Activated naive CD4-positive, alpha-beta T cell treated with Interleukin-2 at 50 U/mL for 16 hours (primary cell): ENCODE data around the gene LEMD1.
"Not testable (repeated sequence)": the region's sequence is repeated elsewhere in the genome, so short reads cannot be mapped to it uniquely, and the experiment has no call there.

Experiments used
- DNase-seq: peaks from one replicate; pipeline ENCODE4 v3.0.0-alpha.2; 2020

Gene LEMD1

DNA sequence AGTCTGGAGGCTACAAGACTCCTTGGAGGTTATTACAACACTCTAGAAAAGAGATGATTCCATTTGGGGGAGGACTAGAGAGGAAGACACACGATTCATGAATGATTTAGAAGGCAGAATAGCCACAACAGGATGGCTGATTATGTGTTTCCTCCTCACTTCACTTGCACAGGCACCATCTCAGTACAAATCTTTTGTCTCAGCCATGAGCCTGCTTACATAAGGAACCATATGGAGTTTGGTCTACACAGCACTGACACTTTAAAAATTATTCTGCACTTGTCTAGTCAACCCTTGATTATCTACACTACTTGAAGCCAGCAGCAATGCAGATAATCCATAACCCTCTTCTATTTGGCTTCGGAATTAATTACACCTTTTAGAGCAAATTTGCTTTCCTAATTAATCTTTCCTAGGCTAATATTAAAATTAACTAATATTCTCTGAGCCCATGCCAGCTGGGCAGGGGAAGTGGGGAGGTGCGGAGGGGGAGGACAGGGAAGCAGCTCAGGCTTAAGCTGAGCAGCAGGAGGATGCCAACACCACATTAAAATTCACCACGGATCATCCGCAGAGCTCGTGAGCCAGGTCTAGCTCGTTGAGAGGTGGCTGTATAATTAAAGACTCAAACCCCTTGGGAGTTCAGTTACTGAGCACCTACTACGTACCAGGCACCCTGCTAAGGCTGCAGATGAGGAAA is 3.2 kb upstream of the LEMD1 start:
- no peak for DNase-seq

DNA sequence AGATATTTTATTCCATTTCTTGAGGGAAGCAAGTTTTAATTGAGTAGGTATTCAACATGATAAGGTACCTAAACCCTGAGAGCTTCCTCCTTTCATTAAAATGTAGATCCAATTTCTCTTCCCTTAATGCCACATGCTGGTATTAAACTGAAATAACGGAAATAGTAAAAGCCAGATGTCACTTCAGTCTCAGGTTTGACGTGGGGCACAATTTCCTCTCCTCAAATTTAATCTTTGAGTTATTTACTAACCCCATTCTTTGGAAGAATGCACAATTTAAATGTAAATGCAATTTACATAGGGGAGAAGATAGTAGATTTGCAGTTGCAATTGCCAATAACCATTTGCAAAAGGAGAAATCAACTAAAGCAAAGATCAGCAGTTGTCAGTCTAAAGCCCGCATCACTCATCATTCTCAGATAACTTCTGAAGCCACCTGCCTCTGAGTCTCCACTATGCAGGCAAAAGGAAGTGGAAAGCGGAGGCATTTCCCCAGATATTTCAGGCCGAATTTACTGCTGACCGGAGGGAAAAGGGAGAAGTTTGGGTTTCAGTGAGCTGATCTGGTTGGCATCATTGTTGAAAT is 2.1 kb upstream of the LEMD1 start:
- DNase-seq = no peak

DNA sequence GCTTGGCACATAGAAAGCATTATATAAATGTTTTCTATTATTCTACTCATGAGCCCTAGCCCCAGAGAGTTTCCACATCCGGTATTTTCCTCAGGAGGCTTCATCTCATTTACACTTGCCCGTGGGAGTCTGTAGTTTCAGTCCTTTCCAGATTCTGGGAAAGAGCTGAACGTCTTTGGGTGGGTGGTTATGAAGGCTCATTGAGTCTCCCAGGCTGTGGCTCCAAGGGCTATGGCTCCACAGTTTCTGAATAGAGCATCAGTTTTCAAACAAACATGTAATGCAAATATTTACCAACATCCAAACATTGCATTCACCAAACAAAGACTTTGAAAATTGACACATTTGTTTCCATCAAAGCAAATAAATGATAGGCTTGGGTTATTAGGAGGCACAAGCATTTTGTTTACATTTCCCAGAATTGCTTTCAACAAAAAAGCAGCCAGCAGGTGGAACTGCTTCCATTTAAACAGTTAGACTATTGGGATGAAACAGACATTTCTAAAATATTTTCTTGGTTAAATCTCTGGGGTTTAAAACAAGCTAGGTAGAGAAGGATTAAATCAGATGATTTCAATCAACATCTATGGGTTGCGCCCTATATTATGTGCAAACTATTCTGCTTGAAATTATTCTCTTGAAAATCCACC is 1.3 kb upstream of the LEMD1 start:
- no peak for DNase-seq

DNA sequence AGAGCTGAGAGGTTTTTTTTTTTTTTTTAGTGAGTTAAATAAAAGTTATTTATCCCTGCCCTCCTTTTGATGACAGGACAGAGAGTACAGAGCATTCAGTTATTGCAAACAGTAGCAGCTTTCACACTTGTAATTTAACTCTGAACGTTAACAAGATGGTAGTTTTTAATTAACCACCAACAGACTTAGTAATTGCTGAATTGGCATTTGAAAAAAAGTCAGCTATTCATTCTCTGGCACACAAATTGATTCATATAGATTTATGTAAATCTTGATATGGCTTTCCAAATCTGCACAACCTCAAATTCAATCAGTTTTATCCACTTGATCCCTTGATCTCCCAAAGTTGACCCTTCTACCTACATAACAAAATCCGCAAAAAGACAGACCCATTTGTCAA is 918 bp downstream of the LEMD1 start:
- no peak for DNase-seq

DNA sequence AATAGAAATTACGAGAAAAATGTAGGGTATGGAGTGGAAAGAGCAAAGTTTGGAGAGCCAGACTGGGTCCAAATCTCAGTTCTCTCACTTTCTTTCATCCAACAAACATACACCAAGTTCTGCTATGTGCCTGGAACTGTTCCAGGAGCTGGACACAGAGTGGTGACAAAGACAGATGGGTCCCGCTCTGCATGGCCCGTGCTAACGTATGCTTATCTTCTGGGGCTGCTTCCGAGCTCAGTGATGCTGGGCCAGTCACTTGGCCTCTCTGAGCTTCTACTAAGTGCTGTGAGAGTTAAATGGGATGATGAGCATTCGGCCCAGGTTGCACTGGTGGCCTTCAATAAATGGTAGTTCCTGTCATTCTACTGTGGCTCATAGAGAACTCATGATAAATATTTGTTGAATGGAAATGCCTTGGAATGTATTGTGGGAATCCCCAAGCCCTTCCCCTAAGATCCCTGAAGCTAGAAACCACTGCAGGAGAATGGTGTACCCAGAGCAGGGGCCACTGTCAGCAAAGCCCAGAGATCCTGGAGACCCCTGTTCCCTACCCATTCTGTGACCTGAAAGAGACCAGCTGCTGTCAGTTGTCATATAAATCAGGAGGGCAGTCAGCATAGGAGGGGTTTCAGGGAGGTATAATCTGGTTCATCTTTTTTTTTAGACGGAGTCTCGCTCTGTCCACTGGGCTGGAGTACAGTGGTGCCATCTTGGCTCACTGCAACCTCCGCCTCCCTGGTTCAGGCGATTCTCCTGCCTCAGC is 3.8 kb downstream of the LEMD1 start:
- no peak for DNase-seq

DNA sequence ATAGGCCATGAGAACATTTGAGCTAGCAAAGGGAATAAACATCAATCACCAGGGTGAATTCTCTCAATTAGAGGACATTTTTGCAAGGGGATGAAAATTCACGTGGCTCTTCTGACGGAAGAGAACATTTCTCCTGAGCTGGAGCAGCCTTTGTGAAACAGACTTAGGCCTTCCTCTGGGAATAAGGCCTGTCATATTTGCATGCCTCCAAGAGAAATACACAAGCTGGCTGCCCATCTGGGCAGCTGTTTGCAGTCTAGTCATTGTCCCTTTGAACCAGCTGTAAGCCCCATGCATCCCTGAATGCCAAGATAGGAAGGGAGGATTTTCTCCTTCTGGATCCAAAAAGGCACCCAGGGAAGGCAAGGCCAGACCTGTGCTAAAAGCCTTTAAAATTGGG is 5.5 kb downstream of the LEMD1 start:
- no peak for DNase-seq

DNA sequence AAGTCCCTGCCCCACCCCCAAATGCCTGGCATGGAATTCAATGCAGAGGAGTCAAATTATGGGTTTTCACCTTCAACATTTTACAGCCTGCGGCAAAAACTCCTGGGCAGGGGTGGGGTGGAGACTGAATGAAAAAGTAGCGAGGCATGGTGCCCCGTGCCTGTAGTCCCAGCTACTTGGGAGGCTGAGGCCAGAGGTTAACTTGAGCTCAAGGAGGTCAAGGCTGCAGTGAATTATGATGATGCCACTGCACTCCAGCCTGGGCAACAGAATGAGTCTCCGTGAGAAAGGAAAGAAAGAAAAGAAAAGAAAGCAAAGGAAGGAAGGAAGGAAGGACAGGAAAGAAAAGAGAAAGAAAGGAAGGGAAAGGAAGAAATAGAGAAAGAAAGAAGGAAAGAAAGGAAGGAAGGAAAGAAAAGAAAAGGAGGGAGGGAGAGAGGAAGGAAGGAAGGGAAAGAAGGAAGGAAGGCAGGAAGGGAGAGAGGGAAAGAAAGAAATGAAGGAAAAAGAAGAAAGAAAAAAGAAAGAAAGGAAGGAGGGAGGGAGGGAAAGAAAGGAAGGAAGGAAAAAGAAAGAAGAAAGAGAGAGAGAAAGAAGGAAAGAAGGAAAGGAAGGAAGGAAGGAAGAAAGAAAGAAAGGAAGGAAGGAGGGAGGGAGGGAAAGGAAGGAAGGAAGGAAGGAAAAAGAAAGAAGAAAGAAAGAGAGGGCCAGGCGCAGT is 11.1 kb downstream of the LEMD1 start:
- no peak for DNase-seq

DNA sequence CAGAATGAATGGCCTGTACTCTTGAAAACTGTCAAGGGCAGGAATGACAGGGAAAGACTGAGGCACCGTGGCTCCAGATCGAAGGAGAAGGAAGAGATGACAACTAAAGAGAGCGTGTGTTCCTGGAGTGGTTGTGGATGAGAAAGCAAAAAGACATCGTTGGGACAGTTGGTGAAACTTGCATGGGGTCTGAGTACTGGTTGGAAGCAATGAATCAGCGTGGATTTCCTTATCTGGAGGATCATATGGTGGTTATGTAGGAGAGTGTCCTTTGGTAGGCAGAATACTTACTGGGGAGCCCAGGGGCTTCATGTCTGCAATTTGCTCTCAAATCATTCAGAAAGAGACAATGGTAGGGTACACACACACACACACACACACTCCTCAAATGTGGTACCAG is 13.9 kb downstream of the LEMD1 start:
- DNase-seq = no peak

DNA sequence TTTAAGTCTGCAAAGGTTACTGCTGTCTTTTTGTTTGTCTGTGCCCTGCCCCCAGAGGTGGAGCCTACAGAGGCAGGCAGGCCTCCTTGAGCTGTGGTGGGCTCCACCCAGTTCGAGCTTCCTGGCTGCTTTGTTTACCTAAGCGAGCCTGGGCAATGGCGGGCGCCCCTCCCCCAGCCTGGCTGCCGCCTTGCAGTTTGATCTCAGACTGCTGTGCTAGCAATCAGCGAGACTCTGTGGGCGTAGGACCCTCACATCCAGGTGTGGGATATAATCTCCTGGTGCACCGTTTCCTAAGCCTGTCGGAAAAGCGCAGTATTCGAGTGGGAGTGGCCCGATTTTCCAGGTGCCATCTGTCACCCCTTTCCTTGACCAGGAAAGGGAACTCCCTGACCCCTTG is 15.6 kb downstream of the LEMD1 start:
- DNase-seq = not testable (repeated sequence)

DNA sequence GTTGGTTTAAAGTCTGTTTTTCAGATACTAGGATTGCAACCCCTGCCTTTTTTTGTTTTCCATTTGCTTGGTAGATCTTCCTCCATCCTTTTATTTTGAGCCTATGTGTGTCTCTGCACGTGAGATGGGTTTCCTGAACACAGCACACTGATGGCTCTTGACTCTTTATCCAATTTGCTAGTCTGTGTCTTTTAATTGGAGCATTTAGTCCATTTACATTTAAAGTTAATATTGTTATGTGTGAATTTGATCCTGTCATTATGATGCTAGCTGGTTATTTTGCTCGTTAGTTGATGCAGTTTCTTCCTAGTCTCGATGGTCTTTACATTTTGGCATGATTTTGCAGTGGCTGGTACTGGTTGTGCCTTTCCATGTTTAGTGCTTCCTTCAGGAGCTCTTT is 17.4 kb downstream of the LEMD1 start:
- DNase-seq = not testable (repeated sequence)

DNA sequence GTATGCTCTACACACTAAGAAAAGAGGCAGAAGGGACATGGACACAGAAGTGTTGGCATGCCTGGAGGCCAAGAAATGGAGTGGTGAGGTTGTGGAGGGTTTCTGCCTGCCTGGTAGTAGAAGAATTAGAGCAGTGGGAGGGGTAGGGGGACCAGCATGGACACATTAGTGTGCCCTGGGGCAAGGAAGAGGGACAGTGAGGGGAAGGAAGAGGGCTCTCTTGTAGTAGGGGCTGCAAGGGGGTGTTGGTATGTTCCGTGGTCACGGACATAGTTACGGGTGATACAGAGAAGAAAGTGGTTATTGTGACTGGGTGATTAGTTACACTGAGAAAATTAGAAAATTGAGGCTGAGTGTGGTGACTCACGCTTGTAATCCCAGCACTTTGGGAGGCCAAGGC is 23.3 kb downstream of the LEMD1 start:
- no peak for DNase-seq

DNA sequence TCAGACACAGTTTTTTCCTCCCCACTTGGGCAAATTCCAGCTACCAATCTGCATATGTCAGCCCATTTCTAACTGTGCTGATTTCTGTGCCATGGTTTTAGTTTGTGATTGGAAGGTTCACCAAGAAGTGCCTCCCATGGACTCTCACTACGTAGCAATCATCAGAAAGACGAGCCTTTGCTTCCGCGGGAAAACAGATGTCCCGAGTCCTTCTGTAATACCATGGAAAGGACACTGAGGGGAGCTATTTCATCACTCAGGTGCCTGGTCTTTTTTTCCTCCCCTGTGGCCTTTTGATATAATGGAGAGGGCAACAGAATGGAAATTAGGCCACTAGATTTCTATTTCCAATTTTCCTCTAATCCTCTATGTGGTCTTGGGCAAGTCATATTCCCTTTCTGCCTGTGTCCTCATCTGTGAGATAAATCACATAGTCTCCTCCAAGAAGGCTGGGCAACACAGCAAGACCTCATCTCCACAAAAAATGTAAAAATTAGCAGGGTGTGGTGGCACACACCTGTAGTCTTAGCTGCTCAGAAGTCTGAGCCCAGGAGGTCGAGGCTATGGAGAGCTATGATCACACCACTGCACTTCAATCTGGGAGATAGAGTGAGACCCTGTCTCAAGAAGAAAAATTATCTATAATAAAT is 24.8 kb downstream of the LEMD1 start:
- no peak for DNase-seq

DNA sequence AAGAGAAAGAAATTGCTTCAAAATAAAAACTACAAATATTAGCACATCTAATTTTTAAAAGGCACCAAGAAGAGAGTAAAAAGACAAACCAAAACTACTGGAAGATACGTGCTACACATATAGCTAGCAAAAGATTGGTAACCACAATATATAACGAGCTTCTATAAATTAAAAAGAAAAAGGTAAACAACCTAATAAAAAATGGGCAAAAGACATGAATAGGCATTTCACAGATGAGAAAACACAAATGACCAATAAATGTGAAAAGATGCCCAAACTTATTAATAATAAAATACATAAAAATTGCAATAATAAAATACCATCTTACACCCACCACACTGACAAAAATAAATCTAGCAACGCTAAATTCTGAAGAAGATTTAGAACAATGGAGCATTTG is 26.2 kb downstream of the LEMD1 start:
- no peak for DNase-seq

DNA sequence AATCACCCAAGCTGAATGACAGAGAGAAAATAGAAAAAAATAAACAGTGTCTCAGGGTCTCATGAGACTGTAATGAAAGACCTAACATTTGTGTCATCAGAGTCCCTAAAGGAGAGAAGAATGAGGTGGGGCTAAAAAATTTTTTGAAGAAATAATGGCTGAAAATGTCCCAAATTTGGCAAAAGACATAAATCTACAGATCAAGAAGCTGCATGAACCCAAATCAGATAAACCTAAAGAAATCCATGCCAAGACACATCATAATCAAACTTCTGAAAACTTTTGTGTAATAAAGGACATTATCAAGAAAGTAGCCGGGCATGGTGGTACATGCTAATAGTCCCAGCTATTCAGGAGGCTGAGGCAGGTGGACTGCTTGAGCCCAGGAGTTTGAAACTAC is 29.2 kb downstream of the LEMD1 start:
- no peak for DNase-seq

DNA sequence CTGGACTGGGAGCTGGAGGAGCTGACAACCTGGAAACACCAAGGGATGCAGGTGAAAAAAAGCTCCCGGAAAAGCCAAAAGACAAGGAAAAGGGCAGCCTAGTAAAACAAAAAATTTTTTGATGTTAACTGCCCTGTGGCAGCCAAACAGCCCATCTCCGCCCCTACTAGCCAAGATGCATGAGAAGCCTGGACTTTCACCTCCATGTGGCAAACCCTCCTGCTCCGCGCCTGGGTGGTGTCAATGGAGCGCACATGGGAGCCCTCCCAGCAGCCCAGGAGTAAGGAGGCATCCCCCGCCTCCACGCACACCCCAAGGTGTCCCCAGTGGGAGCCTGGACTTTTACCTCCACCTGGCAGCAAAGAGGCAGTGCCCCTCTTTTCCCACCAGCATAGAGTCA is 30.5 kb downstream of the LEMD1 start:
- no peak for DNase-seq

DNA sequence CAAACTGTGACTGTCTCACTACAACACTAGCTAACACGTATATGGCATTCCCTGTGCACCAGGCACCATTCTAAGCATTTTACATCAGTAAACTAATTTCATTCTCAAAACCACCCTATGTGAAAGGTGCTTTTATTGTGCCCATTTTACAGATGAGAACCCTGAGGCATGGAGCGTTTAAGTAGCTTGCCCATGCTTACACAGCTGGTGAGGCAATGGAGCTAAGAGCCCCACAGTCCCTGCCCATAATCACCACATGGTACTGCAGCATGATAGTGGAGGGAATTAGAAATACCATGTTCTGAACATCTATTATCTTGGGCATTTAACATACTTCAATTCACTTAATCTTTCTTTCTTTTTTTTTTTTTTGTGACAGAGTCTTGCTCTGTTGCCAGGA is 34.0 kb downstream of the LEMD1 start:
- no peak for DNase-seq

DNA sequence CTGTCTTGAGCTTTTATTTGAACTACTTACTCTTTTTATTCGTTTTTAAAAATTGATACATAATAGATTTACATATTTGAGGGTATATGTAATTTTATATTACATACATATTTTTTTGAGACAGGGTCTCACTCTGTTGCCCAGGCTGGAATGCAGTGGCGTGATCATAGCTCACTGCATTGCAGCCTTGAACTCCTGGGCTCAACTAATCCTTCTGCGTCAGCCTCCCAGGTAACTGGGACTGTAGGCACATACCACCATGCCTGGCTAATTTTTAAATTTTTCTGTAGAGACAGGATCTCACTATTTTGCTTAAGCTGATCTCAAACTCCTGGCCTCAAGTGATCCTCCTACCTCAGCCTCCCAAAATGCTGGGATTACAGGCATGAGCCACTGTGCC is 38.9 kb downstream of the LEMD1 start:
- DNase-seq = not testable (repeated sequence)

DNA sequence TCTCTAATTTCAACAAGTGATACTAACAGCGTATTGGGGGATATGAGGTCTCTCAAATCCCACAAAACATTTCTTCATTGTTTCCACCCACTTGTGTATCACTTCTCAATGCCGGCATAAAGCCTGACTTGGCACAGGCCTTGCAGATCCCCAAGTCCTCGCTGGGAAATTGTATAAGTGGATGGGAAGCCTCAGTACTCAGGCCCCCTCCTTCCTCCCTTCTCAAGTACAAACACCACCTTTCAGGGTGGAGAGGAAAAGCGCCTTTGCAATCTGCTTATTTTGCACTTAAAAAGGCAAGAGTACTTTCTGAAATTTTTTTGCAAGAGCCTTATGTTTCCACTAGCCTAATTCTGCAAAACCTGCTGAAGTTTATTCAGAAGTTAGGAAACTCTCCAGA is 39.3 kb downstream of the LEMD1 start:
- no peak for DNase-seq

DNA sequence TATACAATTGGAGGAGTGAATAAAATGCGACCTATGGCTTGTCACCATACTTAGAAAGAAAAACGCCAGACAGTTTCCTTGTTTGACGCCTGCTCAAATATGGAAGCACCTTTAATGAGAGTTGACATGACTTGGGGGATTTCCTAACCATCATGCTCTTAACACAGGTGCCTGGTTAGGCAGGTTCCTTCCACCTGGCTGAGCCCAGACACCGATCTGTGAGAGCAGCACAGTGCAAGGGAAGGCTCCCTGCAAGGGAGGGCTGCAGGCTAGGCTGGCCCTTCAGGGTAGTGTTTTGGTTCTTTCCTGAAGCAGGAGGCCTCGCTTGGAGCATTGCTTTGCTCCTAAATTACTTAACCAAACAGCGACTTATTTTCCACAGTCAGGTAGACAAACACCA is 40.6 kb downstream of the LEMD1 start:
- DNase-seq = no peak

DNA sequence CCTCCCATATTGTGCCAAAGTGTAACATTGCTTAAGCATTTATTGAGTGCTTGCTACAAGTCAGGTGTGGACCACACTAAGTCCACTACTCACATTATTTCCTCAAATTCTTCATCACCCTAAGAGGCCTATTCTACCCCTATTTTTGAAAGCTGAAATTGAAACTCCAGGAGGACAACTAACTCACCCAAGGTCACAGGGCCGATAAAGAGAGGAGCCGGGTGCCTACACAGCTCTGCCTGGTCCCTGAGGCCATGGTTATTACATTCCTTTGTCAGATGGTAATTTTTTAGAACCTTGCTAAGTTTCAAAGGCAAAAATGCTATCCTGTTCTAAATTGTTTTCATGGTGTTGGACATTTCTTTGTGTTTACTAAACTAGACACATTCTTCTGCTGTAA is 41.0 kb downstream of the LEMD1 start:
- DNase-seq = no peak

DNA sequence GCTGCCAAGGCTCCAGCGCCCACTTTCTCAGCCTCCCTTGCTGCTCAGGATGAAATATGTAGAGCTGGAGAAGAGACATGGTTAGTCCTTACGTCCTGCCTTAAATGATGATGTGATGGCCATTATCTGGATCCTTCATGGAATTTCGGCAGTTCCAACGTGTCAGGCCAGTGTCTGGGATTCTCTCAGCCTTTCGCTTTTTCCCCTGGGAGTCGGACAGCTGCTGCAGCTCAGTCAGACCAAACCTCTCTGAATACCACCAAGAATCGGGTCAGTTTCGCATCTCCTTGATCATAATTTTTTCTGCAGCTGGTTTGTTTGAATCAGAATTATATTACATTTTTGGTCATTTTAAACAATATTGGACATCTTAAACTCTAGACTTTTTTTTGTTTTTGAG is 42.8 kb downstream of the LEMD1 start:
- DNase-seq = no peak

DNA sequence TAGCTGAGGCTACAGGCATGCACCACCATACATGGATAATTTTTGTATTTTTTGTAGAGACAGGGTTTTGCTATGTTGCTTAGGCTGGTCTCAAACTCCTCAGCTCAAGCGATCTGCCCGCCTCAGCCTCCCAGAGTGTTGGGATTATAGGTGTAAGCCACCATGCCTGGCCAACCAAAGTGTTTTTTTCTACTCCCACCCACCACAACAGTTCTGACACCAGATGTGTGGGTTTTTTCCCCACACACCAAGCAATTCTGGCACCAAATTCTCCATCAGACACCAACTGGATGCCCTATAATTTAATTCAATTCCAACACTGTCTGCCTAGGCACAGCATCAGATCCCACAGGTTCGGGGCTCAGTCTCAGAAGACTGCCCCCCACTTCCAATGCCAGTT is 44.5 kb downstream of the LEMD1 start:
- DNase-seq = no peak

DNA sequence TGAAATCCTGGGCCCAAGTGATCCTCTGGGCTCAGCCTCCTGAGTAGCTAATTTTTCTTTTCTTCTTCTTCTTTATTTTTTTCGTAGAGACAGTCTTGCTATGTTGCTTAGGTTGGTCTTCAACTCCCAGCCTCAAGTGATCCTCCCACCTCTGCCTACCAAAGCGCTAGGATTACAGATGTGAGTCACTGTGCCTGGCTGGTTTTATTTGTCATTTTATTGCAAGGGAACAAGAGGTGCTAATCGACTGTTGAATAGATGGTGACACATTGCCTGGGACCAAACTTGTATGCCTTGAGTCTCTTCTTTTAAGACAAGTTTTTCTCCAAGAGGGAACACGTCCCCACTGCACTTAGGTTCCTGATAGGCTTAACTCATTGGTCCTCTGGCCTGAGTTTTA is 45.1 kb downstream of the LEMD1 start:
- DNase-seq = no peak
